NK-92 (cell line): ENCODE results near the gene HOXC12.

Experiments used
- DNase-seq: peaks from one replicate; lab custom pipeline; 2025; ENCODE audit not compliant: unreplicated experiment; lab: John Stamatoyannopoulos, UW

HOXC12 gene

GRCh38 chr12:53982648-53983567 is 28.2 kb downstream of the HOXC12 start:
- no peak for DNase-seq

- no peak for DNase-seq
Measured at GRCh38 chr12:53983568-53983949, 28.9 kb downstream of the HOXC12 start.

- DNase-seq: no peak
Measured at GRCh38 chr12:53983950-53984572, 29.4 kb downstream of the HOXC12 start.

- DNase-seq: no peak
Measured at GRCh38 chr12:53984901-53985691, 30.4 kb downstream of the HOXC12 start, which contains the start of gene HOXC10. TSS of gene HOXC10 (plus strand) at chr12:53985146. CDS start at chr12:53985260, 114 bp downstream.

- DNase-seq: no peak
Measured at GRCh38 chr12:53985692-53985993, 30.9 kb downstream of the HOXC12 start.

GRCh38 chr12:53985994-53986685 is 31.4 kb downstream of the HOXC12 start:
- DNase-seq: no peak

GRCh38 chr12:53986686-53987483 is 32.2 kb downstream of the HOXC12 start:
- DNase-seq: no peak

- no peak for DNase-seq
Measured at GRCh38 chr12:53987787-53988230, 33.1 kb downstream of the HOXC12 start.

GRCh38 chr12:53988541-53989226 is 34.0 kb downstream of the HOXC12 start:
- DNase-seq: no peak

GRCh38 chr12:53989227-53990113 is 34.8 kb downstream of the HOXC12 start:
- no peak for DNase-seq

GRCh38 chr12:53990311-53991076 is 35.8 kb downstream of the HOXC12 start:
- DNase-seq: no peak

- no peak for DNase-seq
Measured at GRCh38 chr12:53991077-53991460, 36.4 kb downstream of the HOXC12 start.

GRCh38 chr12:53992377-53992889 is 37.7 kb downstream of the HOXC12 start:
- DNase-seq: no peak

GRCh38 chr12:53993162-53994008 is 38.7 kb downstream of the HOXC12 start:
- DNase-seq: no peak

GRCh38 chr12:53994009-53994263 is 39.2 kb downstream of the HOXC12 start:
- DNase-seq: no peak

GRCh38 chr12:53994264-53995001 is 39.7 kb downstream of the HOXC12 start:
- DNase-seq: no peak
